Adrenal gland (tissue), 12 donors: Measurements from ENCODE around the gene AP4E1. TPM values are rescaled to one million over a fixed set of nuclear protein-coding genes. Genes with fewer than 3 reads are reported as not detected.
"Not testable (repeated sequence)": the region's sequence is repeated elsewhere in the genome, so short reads cannot be mapped to it uniquely, and the experiment has no call there.

Source experiments
- DNase-seq, 7 donors: peaks; one replicate each; pipeline ENCODE4 v3.0.0-alpha.2; 2019 to 2020
- H3K27ac ChIP-seq, 5 donors: fragments of 200-600 bp; sonication (generic) in 4 of 5; 1 replicate in 3 of 5; 2 replicates in 2 of 5; pipeline versions ENCODE4 v1.5.1 to v1.8.0; 2016 to 2020; ENCODE audit warnings: mild to moderate bottlenecking in 1 of 5
- H3K27me3 ChIP-seq: fragments of 200-600 bp; 2 replicates; pipeline ENCODE4 v1.8.0; 2021
- H3K36me3 ChIP-seq, 2 donors: fragments of 200-600 bp; replicated peaks in 1 of 2; 1 replicate in 1 of 2; 2 replicates in 1 of 2; pipeline versions ENCODE4 v1.5.1 to v1.8.0; 2018 to 2022
- H3K4me1 ChIP-seq, 2 donors: fragments of 200-600 bp; replicated peaks in 1 of 2; 1 replicate in 1 of 2; 2 replicates in 1 of 2; pipeline versions ENCODE4 v1.5.1 to v1.8.0; 2018 to 2021
- H3K4me3 ChIP-seq, 4 donors: fragments of 200-600 bp; sonication (generic) in 3 of 4; one replicate each; pipeline ENCODE4 v1.5.1; 2016 to 2018
- H3K9me3 ChIP-seq, 3 donors: fragments of 200-600 bp; sonication (generic) in 1 of 3; replicated peaks in 1 of 3; 1 replicate in 2 of 3; 2 replicates in 1 of 3; pipeline versions ENCODE4 v1.5.1 to v1.8.0; 2016 to 2021
- CTCF ChIP-seq, 6 experiments: fragments of 450-650 bp in 4 of 6; fragments of 200-600 bp in 2 of 6; sonication (generic) in 1 of 6; IDR thresholded peaks; 1 replicate in 5 of 6; 2 replicates in 1 of 6; pipeline versions ENCODE4 v1.5.1 to v1.8.0; 2016 to 2021; ENCODE audit warnings: antibody characterized with exemption in 6 of 6, mild to moderate bottlenecking in 2 of 6, moderate library complexity in 1 of 6
- POLR2A ChIP-seq, 2 donors: fragments of 450-650 bp; IDR thresholded peaks; one replicate each; pipeline ENCODE4 v1.6.1; 2017; ENCODE audit warnings: antibody characterized with exemption in 2 of 2, mild to moderate bottlenecking in 2 of 2, moderate library complexity in 1 of 2
- WGBS, 4 donors: extraction: QIAGEN DNeasy Blood & Tissue Kit in 2 of 4; methylation state at CpG; one replicate each; pipeline versions ENCODE4 v1.1.5 to v1.1.7; 2013 to 2017; 5-methylcytosine and 5-hydroxymethylcytosine counted together
- intact Hi-C, 2 donors: fragments of 100-400 bp; cut with DNase I; formaldehyde crosslinking; loops; one replicate each; pipeline versions ENCODE4 v1.14.1 to v1.15.0; 2022 to 2023
- polyA plus RNA-seq, 3 donors: library from polyadenylated mRNA; stranded (reverse); fragments of 200-250 nt in 2 of 3; fragments of 350-450 nt in 1 of 3; fragmentation: Illumina TruSeq in 1 of 3; extraction: RNeasy Lipid Tissue Mini Kit (QIAGEN cat#74804) in 1 of 3; gene quantifications; one replicate each; pipeline ENCODE4 v1.2.3, GENCODE V29; 2013 to 2014
- total RNA-seq, 9 donors: library from RNA; depleted of rRNA in 4 of 9; stranded (reverse); fragments of >200 nt in 4 of 9; fragments of 120-200 nt in 1 of 9; fragmentation: NEBNext Ultra II Directional in 1 of 9; extraction: Animal tissue kit (Norgen Biotek cat#: 25700) in 1 of 9; gene quantifications; one replicate each; pipeline versions ENCODE4 v1.1.0 to v1.2.4, GENCODE V29; 2013 to 2023
- donor health status: healthy with polysubstance abuse.
- donor health status: Bipolar disorder and iron deficiency.
- donor health status: DM: yes; HTN: yes; CAD: no.
- donor health status: DM: no; HTN: no; CAD: no.
- donor health status: DM: no; HTN: no; CAD: no.
- donor health status: DM: yes; HTN: yes; CAD: no.

The AP4E1 gene
- total and polyA plus RNA-seq, 12 donors: 2.0 to 23.0 (median 9.5) TPM

GRCh38 chr15:50953302-50953701, 44.8 kb downstream of the AP4E1 start:
- intact Hi-C loops: no loop called here
- no peak overlapping the region for H3K4me3 ChIP-seq
- no peak overlapping the region for H3K27ac ChIP-seq
- peaks cover 0 to 24% of the 10 kb centered on the region in 2 donors for H3K36me3 ChIP-seq
- no peaks in the 10 kb centered on the region for H3K9me3 ChIP-seq
- no peaks in the 10 kb centered on the region for H3K27me3 ChIP-seq
- TF ChIP-seq CTCF (IDR thresholded peaks at IDR 0.05) (no peak), POLR2A (IDR thresholded peaks at IDR 0.05) (no peak)
- no peaks in the 10 kb centered on the region for H3K4me1 ChIP-seq
- no peak for DNase-seq
- 93 to 96% (median 95%) methylated on average over 2 of the region's 2 CpGs for WGBS, 4 donors

- DNase-seq, H3K27me3 ChIP-seq, intact Hi-C loops, H3K27ac ChIP-seq, H3K9me3 ChIP-seq, H3K4me3 ChIP-seq, H3K4me1 ChIP-seq: not testable (repeated sequence)
- peaks cover 0 to 35% of the 10 kb centered on the region in 2 donors for H3K36me3 ChIP-seq
- 88 to 98% (median 97%) methylated on average over 6 of the region's 6 CpGs for WGBS, 4 donors
Observed at GRCh38 chr15:50954837-50955236, 46.4 kb downstream of the AP4E1 start.

GRCh38 chr15:50959717-50960116, 51.2 kb downstream of the AP4E1 start:
- H3K27me3 ChIP-seq: no peaks in the 10 kb centered on the region
- no peak overlapping the region for H3K27ac ChIP-seq
- TF ChIP-seq POLR2A (IDR thresholded peaks at IDR 0.05): no peak
- TF ChIP-seq CTCF (IDR thresholded peaks at IDR 0.05): no peak
- intact Hi-C loops: no loop called here
- H3K36me3 ChIP-seq: peaks cover 0 to 28% of the 10 kb centered on the region in 2 donors
- DNase-seq: no peak
- no peaks in the 10 kb centered on the region for H3K4me1 ChIP-seq
- peaks cover 6 to 18% (median 12%) of the 10 kb centered on the region in 3 donors for H3K9me3 ChIP-seq
- H3K4me3 ChIP-seq: no peak overlapping the region

GRCh38 chr15:50964075-50964474, 55.6 kb downstream of the AP4E1 start:
- intact Hi-C loops: no loop called here
- no peak for DNase-seq
- Histone ChIP-seq H3K27ac (no peak overlapping the region), H3K36me3 (peaks cover 0 to 16% of the 10 kb centered on the region in 2 donors), H3K4me3 (no peak overlapping the region), H3K9me3 (peaks cover 6 to 18% (median 12%) of the 10 kb centered on the region in 3 donors), H3K4me1 (no peaks in the 10 kb centered on the region), H3K27me3 (no peaks in the 10 kb centered on the region)
- TF ChIP-seq POLR2A (IDR thresholded peaks at IDR 0.05) (no peak), CTCF (IDR thresholded peaks at IDR 0.05) (no peak)

- H3K27me3 ChIP-seq: no peaks in the 10 kb centered on the region
- no peak for TF ChIP-seq CTCF (IDR thresholded peaks at IDR 0.05)
- no peak for TF ChIP-seq POLR2A (IDR thresholded peaks at IDR 0.05)
- peaks cover 0 to 3% of the 10 kb centered on the region in 2 donors for H3K36me3 ChIP-seq
- H3K9me3 ChIP-seq: peaks cover 6 to 21% (median 18%) of the 10 kb centered on the region in 3 donors
- 96 to 100% (median 98%) methylated on average over 2 of the region's 2 CpGs for WGBS, 4 donors
- intact Hi-C loops: no loop called here
- DNase-seq: no peak
- no peaks in the 10 kb centered on the region for H3K4me1 ChIP-seq
- no peak overlapping the region for H3K4me3 ChIP-seq
- no peak overlapping the region for H3K27ac ChIP-seq
Observed at GRCh38 chr15:50968353-50968752, 59.9 kb downstream of the AP4E1 start.
